Thyroid gland (tissue), 4 donors: Measurements from ENCODE around the gene CROT.

ENCODE experiments used
- CTCF ChIP-seq, 6 experiments: fragments of 200-600 bp in 3 of 6; fragments of 450-650 bp in 3 of 6; sonication (generic) in 3 of 6; IDR thresholded peaks; one replicate each; pipeline ENCODE4 v1.5.1; 2016 to 2019; ENCODE audit warnings: antibody characterized with exemption in 6 of 6, mild to moderate bottlenecking in 2 of 6, inconsistent platforms in 1 of 6, moderate library complexity in 1 of 6
- POLR2A ChIP-seq, 2 donors: fragments of 450-650 bp; IDR thresholded peaks; one replicate each; pipeline ENCODE4 v1.6.1; 2017; ENCODE audit warnings: antibody characterized with exemption in 2 of 2, mild to moderate bottlenecking in 2 of 2, moderate library complexity in 1 of 2

DNA sequence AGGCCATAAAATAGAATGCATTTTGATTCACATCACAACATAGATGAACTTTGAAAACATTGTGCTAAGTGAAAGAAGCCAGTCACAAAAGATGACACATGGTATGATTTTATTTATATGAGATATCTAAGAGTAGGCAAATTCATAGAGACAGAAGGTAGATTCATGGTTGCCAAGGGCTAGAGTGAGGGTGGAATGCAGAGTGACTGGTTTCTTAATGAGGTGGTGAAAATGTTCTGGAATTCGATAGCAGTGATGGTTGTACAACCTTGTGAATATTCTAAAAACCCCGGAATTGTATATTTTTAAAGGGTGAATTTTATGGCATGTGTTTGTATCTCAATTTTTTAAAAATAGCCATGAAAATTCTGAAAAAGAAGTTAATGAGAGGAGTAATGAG, 87.1 kb downstream of the CROT start:
- TF ChIP-seq CTCF (IDR thresholded peaks at IDR 0.05) (no peak), POLR2A (IDR thresholded peaks at IDR 0.05) (no peak)
